ENCODE results near the gene C22orf42. TPM values are rescaled to one million over a fixed set of nuclear protein-coding genes. Genes with fewer than 3 reads are reported as not detected.

C22orf42 gene, protein sequence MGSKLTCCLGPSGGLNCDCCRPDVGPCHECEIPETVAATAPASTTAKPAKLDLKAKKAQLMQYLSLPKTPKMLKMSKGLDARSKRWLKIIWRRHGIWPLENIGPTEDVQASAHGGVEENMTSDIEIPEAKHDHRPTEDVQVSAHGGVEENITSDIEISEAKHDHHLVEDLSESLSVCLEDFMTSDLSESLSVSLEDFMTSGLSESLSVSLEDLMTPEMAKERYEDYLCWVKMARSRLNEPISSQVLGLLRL
- not detected in 2 replicates for total RNA-seq
- not detected in 2 replicates for polyA plus RNA-seq
- polyA plus RNA-seq (2012), result not detected in 2 replicates
- not detected in 2 replicates for polyA minus RNA-seq (ENCODE audit: low replicate concordance)

DNA sequence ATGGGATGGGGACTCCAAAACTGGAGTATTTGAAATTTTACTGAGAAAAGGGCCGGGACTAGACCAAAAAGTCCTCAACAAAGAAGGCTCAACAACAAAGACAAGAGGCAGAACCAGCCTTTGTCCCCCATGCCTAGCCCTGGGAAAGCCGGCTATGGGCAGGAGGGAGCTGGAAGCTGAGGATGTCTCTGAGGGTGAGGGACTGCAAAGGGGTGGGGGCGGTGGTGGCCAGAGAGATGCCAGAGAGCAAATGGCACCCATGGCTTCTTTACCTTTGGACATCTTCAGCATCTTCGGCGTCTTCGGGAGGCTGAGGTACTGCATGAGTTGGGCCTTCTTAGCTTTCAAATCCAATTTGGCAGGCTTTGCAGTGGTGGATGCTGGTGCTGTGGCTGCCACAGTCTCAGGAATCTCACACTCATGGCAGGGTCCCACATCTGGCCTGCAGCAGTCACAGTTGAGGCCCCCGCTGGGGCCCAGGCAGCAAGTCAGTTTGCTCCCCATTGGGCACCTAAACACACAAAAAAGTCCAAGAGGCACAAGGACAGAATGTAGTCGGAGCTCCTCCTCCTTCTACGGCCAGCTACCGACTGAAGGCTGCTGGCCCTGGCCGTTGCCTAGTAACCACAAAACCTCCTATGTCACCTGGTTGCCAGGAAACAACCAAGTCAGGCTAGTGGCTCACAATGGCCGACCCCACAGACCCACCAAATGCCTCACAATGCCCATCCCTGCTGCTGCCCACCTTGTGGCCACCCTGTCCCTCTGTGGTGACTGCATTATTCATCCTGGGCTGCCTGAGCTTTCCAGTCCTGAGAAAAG lies at the start of gene C22orf42:
Gene C22orf42 (minus strand): TSS at position 592 of the 822 bp plus-strand sequence. CDS start 88 bp downstream, at position 504.
- DNase-seq (ENCODE audit: low read depth in 2 of 2), result no peak
- TF ChIP-seq EZH2 (IDR thresholded peaks at IDR 0.05; ENCODE audit: low read length, missing control alignments), result no peak
- no peak for TF ChIP-seq CTCF (conservative IDR thresholded peaks at IDR 0.05 in 1 of 2, IDR thresholded peaks at IDR 0.05 in 1 of 2; ENCODE audit: low read depth in 1 of 2, low read length in 2 of 2)
- H3K79me2 ChIP-seq (ENCODE audit: control insufficient read depth, insufficient read depth, low read length), result no peaks in the 10 kb centered on the region
- H3K4me1 ChIP-seq (ENCODE audit: control insufficient read depth, extremely low read depth, insufficient read depth, low read length), result no peaks in the 10 kb centered on the region
- no peaks in the 10 kb centered on the region for H3K27me3 ChIP-seq (ENCODE audit: control insufficient read depth, insufficient read depth, low read length)
- H3K4me2 ChIP-seq (ENCODE audit: extremely low read depth, insufficient read depth, low read length), result no peak within 1 kb of the TSS
- H3K9me3 ChIP-seq (ENCODE audit: control insufficient read depth, insufficient read depth, low read depth, low read length), result no peaks in the 10 kb centered on the region
- H3K9ac ChIP-seq (ENCODE audit: insufficient read depth, low read length), result no peak within 1 kb of the TSS
- H4K20me1 ChIP-seq (ENCODE audit: control insufficient read depth, extremely low read depth, insufficient read depth, low read length), result no peaks in the 10 kb centered on the region
- H3K27ac ChIP-seq (ENCODE audit: insufficient read depth, low read length), result no peak within 1 kb of the TSS
- no peak within 1 kb of the TSS for H3K4me3 ChIP-seq (replicated peaks in 1 of 4; ENCODE audit: control extremely low read depth in 1 of 4, insufficient read depth in 1 of 4, low read depth in 3 of 4, low read length in 4 of 4)
- H3K36me3 ChIP-seq (ENCODE audit: control insufficient read depth, insufficient read depth, low read length), result no peaks in the 10 kb centered on the region
- H2AFZ ChIP-seq (ENCODE audit: low read length), result no peak within 1 kb of the TSS

- H3K9me3 ChIP-seq (ENCODE audit: control insufficient read depth, insufficient read depth, low read depth, low read length), result no peaks in the 10 kb centered on the region
- no peak overlapping the region for H2AFZ ChIP-seq (ENCODE audit: low read length)
- no peak overlapping the region for H3K9ac ChIP-seq (ENCODE audit: insufficient read depth, low read length)
- no peaks in the 10 kb centered on the region for H4K20me1 ChIP-seq (ENCODE audit: control insufficient read depth, extremely low read depth, insufficient read depth, low read length)
- no peak overlapping the region for H3K4me2 ChIP-seq (ENCODE audit: extremely low read depth, insufficient read depth, low read length)
- H3K27me3 ChIP-seq (ENCODE audit: control insufficient read depth, insufficient read depth, low read length), result no peaks in the 10 kb centered on the region
- no peaks in the 10 kb centered on the region for H3K79me2 ChIP-seq (ENCODE audit: control insufficient read depth, insufficient read depth, low read length)
- DNase-seq (ENCODE audit: low read depth in 2 of 2), result no peak
- no peak overlapping the region for H3K4me3 ChIP-seq (replicated peaks in 1 of 4; ENCODE audit: control extremely low read depth in 1 of 4, insufficient read depth in 1 of 4, low read depth in 3 of 4, low read length in 4 of 4)
- no peak for TF ChIP-seq CTCF (conservative IDR thresholded peaks at IDR 0.05 in 1 of 2, IDR thresholded peaks at IDR 0.05 in 1 of 2; ENCODE audit: low read depth in 1 of 2, low read length in 2 of 2)
- TF ChIP-seq EZH2 (IDR thresholded peaks at IDR 0.05; ENCODE audit: low read length, missing control alignments), result no peak
- no peaks in the 10 kb centered on the region for H3K4me1 ChIP-seq (ENCODE audit: control insufficient read depth, extremely low read depth, insufficient read depth, low read length)
- no peaks in the 10 kb centered on the region for H3K36me3 ChIP-seq (ENCODE audit: control insufficient read depth, insufficient read depth, low read length)
- H3K27ac ChIP-seq (ENCODE audit: insufficient read depth, low read length), result no peak overlapping the region
Measured at GRCh38 chr22:32208681-32209080, 49.6 kb upstream of the C22orf42 start.

GRCh38 chr22:32207971-32208480 lies 48.9 kb upstream of the C22orf42 start:
- TF ChIP-seq EZH2 (IDR thresholded peaks at IDR 0.05; ENCODE audit: low read length, missing control alignments), result no peak
- TF ChIP-seq CTCF (conservative IDR thresholded peaks at IDR 0.05 in 1 of 2, IDR thresholded peaks at IDR 0.05 in 1 of 2; ENCODE audit: low read depth in 1 of 2, low read length in 2 of 2), result no peak
- Histone ChIP-seq H3K4me1 (ENCODE audit: control insufficient read depth, extremely low read depth, insufficient read depth, low read length) (no peaks in the 10 kb centered on the region), H2AFZ (ENCODE audit: low read length) (no peak overlapping the region), H3K4me3 (replicated peaks in 1 of 4; ENCODE audit: control extremely low read depth in 1 of 4, insufficient read depth in 1 of 4, low read depth in 3 of 4, low read length in 4 of 4) (no peak overlapping the region), H3K9me3 (ENCODE audit: control insufficient read depth, insufficient read depth, low read depth, low read length) (no peaks in the 10 kb centered on the region), H4K20me1 (ENCODE audit: control insufficient read depth, extremely low read depth, insufficient read depth, low read length) (no peaks in the 10 kb centered on the region), H3K36me3 (ENCODE audit: control insufficient read depth, insufficient read depth, low read length) (no peaks in the 10 kb centered on the region), H3K27me3 (ENCODE audit: control insufficient read depth, insufficient read depth, low read length) (peaks cover 3% of the 10 kb centered on the region), H3K9ac (ENCODE audit: insufficient read depth, low read length) (no peak overlapping the region), H3K79me2 (ENCODE audit: control insufficient read depth, insufficient read depth, low read length) (no peaks in the 10 kb centered on the region), H3K4me2 (ENCODE audit: extremely low read depth, insufficient read depth, low read length) (no peak overlapping the region), H3K27ac (ENCODE audit: insufficient read depth, low read length) (no peak overlapping the region)
- DNase-seq (ENCODE audit: low read depth in 2 of 2), result no peak

All from fibroblast of lung (primary cell).